HepG2 (cell line): ENCODE results near the gene ARMH4. TPM values are rescaled to one million over a fixed set of nuclear protein-coding genes. Genes with fewer than 3 reads are reported as not detected.
A peak's percentile ranks its signal among the peaks of the same experiment; 100 is the strongest.

Source experiments
- ATAC-seq: fragments of 200-7000 bp; cut with Tn5 transposase; 3 replicates; pipeline ENCODE4 v1.9.1; 2020; ENCODE audit warnings: mild to moderate bottlenecking, moderate library complexity
- BruUV-seq: library from RNA; stranded (reverse); fragments of 400-500 nt; replicated peaks from 2 replicates; lab custom pipeline; 2021; lab: Mats Ljungman, UMichigan
- CTCF ChIA-PET: fragments of 300-600 bp; formaldehyde crosslinking; extraction: SDS; loops from one replicate; lab custom pipeline; 2021; ENCODE audit warnings: low total read pairs, inconsistent platforms, low intra/inter-chr PET ratio; lab: Yijun Ruan, JAX
- POLR2A ChIA-PET: fragments of 350-600 bp; sonication (Branson Sonifier 250); formaldehyde crosslinking; loops from one replicate; lab custom pipeline; 2020; ENCODE audit warnings: antibody characterized with exemption, inconsistent platforms; lab: Yijun Ruan, JAX
- DNase-seq: peaks from one replicate; pipeline ENCODE4 v3.0.0-alpha.2; 2015; ENCODE audit warnings: low spot score
- FAIRE-seq: peaks from 3 replicates; lab custom pipeline; 2011; peaks lifted over from hg19 to GRCh38; lab: Jason Lieb, UNC
- H2AFZ ChIP-seq: one replicate; pipeline ENCODE4 v1.6.1; 2011; ENCODE audit warnings: low read length, inconsistent platforms
- H3K27ac ChIP-seq: fragments of 300-600 bp; 3 replicates; pipeline ENCODE4 v1.8.0; 2011; ENCODE audit warnings: mixed run types, mild to moderate bottlenecking, mixed read lengths, low read length, inconsistent platforms; ENCODE audit not compliant: insufficient read depth; ENCODE audit errors: extremely low read length
- H3K27me3 ChIP-seq, 2 experiments: fragments of 200-600 bp in 1 of 2; 2 replicates in 1 of 2; 3 replicates in 1 of 2; pipeline versions ENCODE4 v1.6.0 to v1.8.0; 2011; ENCODE audit warnings: low read length in 2 of 2, mild to moderate bottlenecking in 2 of 2, moderate library complexity in 2 of 2, inconsistent platforms in 1 of 2; ENCODE audit not compliant: insufficient read depth in 2 of 2, control insufficient read depth in 1 of 2
- H3K36me3 ChIP-seq, 2 experiments: fragments of 200-600 bp in 1 of 2; replicated peaks in 1 of 2; 2 replicates in 1 of 2; 3 replicates in 1 of 2; pipeline versions ENCODE4 v1.5.1 to v1.8.0; 2011; ENCODE audit warnings: low read length in 2 of 2, inconsistent platforms in 1 of 2; ENCODE audit not compliant: insufficient read depth in 2 of 2, control insufficient read depth in 1 of 2
- H3K4me1 ChIP-seq: 2 replicates; pipeline ENCODE4 v1.5.1; 2012; ENCODE audit warnings: low read length, inconsistent platforms; ENCODE audit not compliant: insufficient read depth
- H3K4me2 ChIP-seq: 2 replicates; pipeline ENCODE4 v1.6.0; 2011; ENCODE audit warnings: low read depth, low read length, inconsistent platforms
- H3K4me3 ChIP-seq, 3 experiments: fragments of 200-600 bp in 1 of 3; sonication (generic), shearing (Covaris generic) in 1 of 3; replicated peaks in 1 of 3; 2 replicates each; pipeline ENCODE4 v1.5.1; 2011 to 2016; ENCODE audit warnings: low read length in 3 of 3, inconsistent platforms in 2 of 3, low read depth in 2 of 3, mild to moderate bottlenecking in 2 of 3, control low read depth in 1 of 3, mixed read lengths in 1 of 3; ENCODE audit not compliant: insufficient read depth in 1 of 3
- H3K79me2 ChIP-seq: one replicate; pipeline ENCODE4 v1.6.1; 2011; ENCODE audit warnings: low read length, inconsistent platforms; ENCODE audit not compliant: insufficient read depth
- H3K9ac ChIP-seq: 2 replicates; pipeline ENCODE4 v1.6.0; 2011; ENCODE audit warnings: mild to moderate bottlenecking, low read depth, low read length, inconsistent platforms; ENCODE audit not compliant: insufficient read depth
- H3K9me3 ChIP-seq: 2 replicates; pipeline ENCODE4 v1.5.1; 2012; ENCODE audit warnings: mild to moderate bottlenecking, low read length
- H4K20me1 ChIP-seq: 2 replicates; pipeline ENCODE4 v1.6.0; 2011; ENCODE audit warnings: inconsistent platforms, mild to moderate bottlenecking, low read length, moderate library complexity; ENCODE audit not compliant: insufficient read depth
- CTCF ChIP-seq: sonication (generic); formaldehyde crosslinking; IDR thresholded peaks from 2 replicates; pipeline ENCODE4 v1.5.0; 2020; ENCODE audit warnings: mild to moderate bottlenecking, missing genetic modification reagents, moderate library complexity
- POLR2AphosphoS5 ChIP-seq: IDR thresholded peaks from 2 replicates; pipeline ENCODE4 v1.6.1; 2012; ENCODE audit warnings: low read depth, low read length
- PPARG ChIP-seq: conservative IDR thresholded peaks from 2 replicates; pipeline ENCODE4 v1.6.1; 2016; ENCODE audit warnings: missing biosample characterization, missing genetic modification reagents
- RERE ChIP-seq: IDR thresholded peaks from 2 replicates; pipeline ENCODE4 v1.6.1; 2016; ENCODE audit warnings: low read depth, missing genetic modification reagents, missing compliant biosample characterization
- ZNF251 ChIP-seq: sonication (generic); formaldehyde crosslinking; IDR thresholded peaks from 2 replicates; pipeline ENCODE4 v1.9.0; 2021; ENCODE audit warnings: mild to moderate bottlenecking, missing genetic modification reagents
- ZNF704 ChIP-seq: sonication (generic); formaldehyde crosslinking; IDR thresholded peaks from 2 replicates; pipeline ENCODE4 v1.8.1; 2023; ENCODE audit warnings: mild to moderate bottlenecking, inconsistent platforms, moderate library complexity, missing genetic modification reagents, borderline replicate concordance
- ZSCAN12 ChIP-seq: sonication (generic); formaldehyde crosslinking; IDR thresholded peaks from 2 replicates; pipeline ENCODE4 v1.9.0; 2021; ENCODE audit warnings: mild to moderate bottlenecking, missing genetic modification reagents
- WGBS: methylation state at CpG from one replicate; pipeline ENCODE4 v1.1.6; 2017; ENCODE audit warnings: low lambda C conversion rate; 5-methylcytosine and 5-hydroxymethylcytosine counted together
- in situ Hi-C: cut with HindIII; loops from 2 replicates; pipeline ENCODE4 v1.10.0; 2017; ENCODE audit warnings: low pct_unique_long_range_greater_than_20kb; ENCODE audit not compliant: extremely low pct_ligation_motif_present
- intact Hi-C: fragments of 100-400 bp; cut with micrococcal nuclease; formaldehyde crosslinking; loops from one replicate; pipeline ENCODE4 v1.10.0; 2022; ENCODE audit not compliant: unreplicated experiment
- polyA plus RNA-seq, 8 experiments: library from polyadenylated mRNA; depleted of rRNA in 3 of 8; stranded (reverse) in 7 of 8; unstranded in 1 of 8; fragments of >200 nt; fragmentation: Illumina TruSeq in 4 of 8; extraction: Trizol in 4 of 8; gene quantifications; 2 replicates each; pipeline versions ENCODE4 v1.2.1 to v1.2.3, GENCODE V29; 2011 to 2016; ENCODE audit warnings: low read depth in 4 of 8, missing spikeins in 1 of 8, mixed read lengths in 1 of 8; ENCODE audit not compliant: insufficient read depth in 1 of 8
- total RNA-seq, 5 experiments: library from RNA; depleted of rRNA; stranded (reverse); fragments of >200 nt; fragmentation: Illumina TruSeq; extraction: Trizol; gene quantifications; 2 replicates each; pipeline ENCODE4 v1.2.3, GENCODE V29; 2016; ENCODE audit warnings: low read depth in 1 of 5

Gene ARMH4
- total and polyA plus RNA-seq, 2 of the 13 experiments (the other 11 are each of a cell fraction or from before 2014, with no cell fraction given) = 0.02 to 0.18 TPM

DNA sequence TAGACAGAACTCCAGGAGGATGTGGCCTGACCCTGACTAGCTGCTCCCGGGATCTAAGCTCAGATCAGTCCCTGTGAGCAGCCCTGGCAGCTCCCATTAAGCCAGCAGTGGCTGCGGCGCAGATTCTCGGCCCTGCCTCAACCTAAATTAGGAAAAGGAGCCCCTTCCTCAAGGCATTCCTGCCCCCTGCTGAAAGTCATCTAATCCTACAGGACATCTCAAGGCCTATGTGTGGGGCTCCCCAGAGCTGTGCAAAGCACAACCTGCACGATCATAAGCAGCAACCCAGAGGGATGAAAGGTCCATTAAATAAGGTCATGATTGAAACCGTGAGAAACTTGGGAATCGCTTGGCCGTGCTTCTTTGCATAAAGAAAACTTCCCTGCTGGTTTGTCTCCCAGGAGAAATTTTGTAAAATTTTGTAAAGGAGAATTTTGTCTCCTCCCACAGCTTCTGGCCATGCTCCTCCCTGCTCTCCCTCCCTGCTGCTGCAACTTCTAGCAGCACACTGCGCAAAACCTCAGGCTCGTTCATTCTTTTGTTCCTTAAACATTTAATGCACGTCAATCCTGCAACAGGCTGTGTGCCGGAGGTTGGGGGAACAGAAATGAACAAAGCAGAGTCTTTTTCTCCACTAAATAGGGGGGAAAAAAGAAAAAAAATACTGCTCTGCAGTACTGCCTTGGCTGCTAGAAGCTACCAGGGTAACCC, 189.5 kb downstream of the ARMH4 start:
- FAIRE-seq = no peak
- peaks cover 0 to 5% of the 10 kb centered on the region in 2 experiments; a peak in 2 of 5 replicates for H3K27me3 ChIP-seq
- H3K4me3 ChIP-seq = no peak overlapping the region
- no peak overlapping the region for H2AFZ ChIP-seq
- H3K4me2 ChIP-seq = peak overlapping the region; percentile 40
- no peaks in the 10 kb centered on the region for H3K9me3 ChIP-seq
- ChIA-PET CTCF (no interaction called here), POLR2A (no interaction called here)
- peak; percentile 75 for ATAC-seq
- 16% methylated on average over 9 of the region's 12 CpGs for WGBS
- no peak overlapping the region for H3K9ac ChIP-seq
- peaks cover 27% of the 10 kb centered on the region for H3K4me1 ChIP-seq
- intact Hi-C loops = no loop called here
- no peaks in the 10 kb centered on the region for H4K20me1 ChIP-seq
- no peaks in the 10 kb centered on the region for H3K36me3 ChIP-seq
- DNase-seq = no peak
- no peak overlapping the region for H3K27ac ChIP-seq
- BruUV-seq = no TSS peak
- H3K79me2 ChIP-seq = no peaks in the 10 kb centered on the region
- TF ChIP-seq PPARG (CRISPR knock-in tag) = no peak
- peak; percentile 33 for TF ChIP-seq CTCF (CRISPR knock-in tag)
- in situ Hi-C loops = no loop called here

DNA sequence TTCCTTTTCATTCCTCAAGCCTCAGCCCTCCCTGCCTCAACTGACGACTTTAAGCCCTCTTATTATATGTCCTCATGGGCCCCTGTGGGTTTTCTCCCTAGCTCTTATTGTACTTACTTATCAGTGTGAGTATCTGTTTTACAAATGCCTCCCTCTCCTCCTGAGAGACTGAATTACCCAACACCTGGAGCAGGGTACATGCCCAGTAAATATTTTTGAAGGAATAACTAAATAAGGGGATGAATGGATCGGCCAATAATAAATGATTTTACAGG, 190.3 kb downstream of the ARMH4 start:
- CTCF ChIA-PET = no interaction called here
- in situ Hi-C loops = no loop called here
- H3K4me2 ChIP-seq = no peak overlapping the region
- no peak overlapping the region for H2AFZ ChIP-seq
- no peak overlapping the region for H3K9ac ChIP-seq
- POLR2A ChIA-PET = no interaction called here
- no peak overlapping the region for H3K27ac ChIP-seq
- BruUV-seq = no TSS peak
- no peak for ATAC-seq
- no peaks in the 10 kb centered on the region for H3K36me3 ChIP-seq
- H3K4me1 ChIP-seq = peaks cover 27% of the 10 kb centered on the region
- 2% methylated on average over 2 of the region's 2 CpGs for WGBS
- peaks cover 0 to 5% of the 10 kb centered on the region in 2 experiments; a peak in 2 of 5 replicates for H3K27me3 ChIP-seq
- no peaks in the 10 kb centered on the region for H3K9me3 ChIP-seq
- no peak for TF ChIP-seq ZNF704 (CRISPR knock-in tag)
- TF ChIP-seq ZSCAN12 (CRISPR knock-in tag) = no peak
- TF ChIP-seq ZNF251 (CRISPR knock-in tag) = no peak
- no peak for TF ChIP-seq POLR2AphosphoS5
- TF ChIP-seq RERE (CRISPR knock-in tag) = no peak
- TF ChIP-seq, all 625 proteins: peak for 0
- FAIRE-seq (no peak), DNase-seq (no peak)
- H3K79me2 ChIP-seq = no peaks in the 10 kb centered on the region
- H3K4me3 ChIP-seq = no peak overlapping the region
- intact Hi-C loops = no loop called here
- H4K20me1 ChIP-seq = no peaks in the 10 kb centered on the region
